GM23248 (cell line): Measurements from ENCODE around the gene REXO4. TPM values are rescaled to one million over a fixed set of nuclear protein-coding genes. Genes with fewer than 3 reads are reported as not detected.
A peak's percentile ranks its signal among the peaks of the same experiment; 100 is the strongest.

Experiments
- DNase-seq: peaks from one replicate; pipeline ENCODE4 v3.0.0-alpha.2; 2015
- H2AFZ ChIP-seq: fragments of 200-600 bp; sonication (generic); 2 replicates; pipeline ENCODE4 v1.6.1; 2016; ENCODE audit warnings: antibody characterized with exemption
- H3F3A ChIP-seq: fragments of 200-600 bp; sonication (generic); 2 replicates; pipeline ENCODE4 v1.6.1; 2016; ENCODE audit warnings: mild to moderate bottlenecking, antibody characterized with exemption, mixed run types; ENCODE audit not compliant: insufficient read depth
- H3K27ac ChIP-seq: fragments of 200-600 bp; sonication (generic); 2 replicates; pipeline ENCODE4 v1.5.1; 2016; ENCODE audit warnings: mild to moderate bottlenecking
- H3K27me3 ChIP-seq: fragments of 200-600 bp; sonication (generic); replicated peaks from 2 replicates; pipeline ENCODE4 v1.6.1; 2016; ENCODE audit warnings: mild to moderate bottlenecking; ENCODE audit not compliant: insufficient read depth
- H3K36me3 ChIP-seq: fragments of 200-600 bp; sonication (generic); 2 replicates; pipeline ENCODE4 v1.6.1; 2016; ENCODE audit warnings: low read depth, mild to moderate bottlenecking
- H3K4me1 ChIP-seq: fragments of 200-600 bp; sonication (generic); 2 replicates; pipeline ENCODE4 v1.6.1; 2016; ENCODE audit warnings: mild to moderate bottlenecking; ENCODE audit not compliant: insufficient read depth
- H3K4me2 ChIP-seq: fragments of 200-600 bp; sonication (generic); one replicate; pipeline ENCODE4 v1.6.1; 2016; ENCODE audit warnings: mild to moderate bottlenecking; ENCODE audit not compliant: unreplicated experiment
- H3K4me3 ChIP-seq: fragments of 200-600 bp; sonication (generic); 2 replicates; pipeline ENCODE4 v1.5.1; 2016; ENCODE audit warnings: mild to moderate bottlenecking
- H3K79me2 ChIP-seq: fragments of 200-600 bp; sonication (generic); 2 replicates; pipeline ENCODE4 v1.6.1; 2016; ENCODE audit warnings: mild to moderate bottlenecking; ENCODE audit not compliant: insufficient read depth
- H3K9ac ChIP-seq: fragments of 200-600 bp; sonication (generic); 2 replicates; pipeline ENCODE4 v1.6.1; 2016; ENCODE audit warnings: mild to moderate bottlenecking
- H3K9me2 ChIP-seq: fragments of 200-600 bp; sonication (generic); 2 replicates; pipeline ENCODE4 v1.6.1; 2016; ENCODE audit warnings: mixed run types, mild to moderate bottlenecking, moderate library complexity; ENCODE audit not compliant: insufficient read depth
- H3K9me3 ChIP-seq: fragments of 200-600 bp; sonication (generic); one replicate; pipeline ENCODE4 v1.6.1; 2017; ENCODE audit warnings: low read depth
- H4K20me1 ChIP-seq: fragments of 200-600 bp; sonication (generic); 2 replicates; pipeline ENCODE4 v1.6.0; 2016; ENCODE audit not compliant: insufficient read depth
- EZH2 ChIP-seq: fragments of 200-600 bp; sonication (generic); IDR thresholded peaks from 2 replicates; pipeline ENCODE4 v1.6.1; 2018; ENCODE audit warnings: antibody characterized with exemption, mild to moderate bottlenecking; ENCODE audit not compliant: insufficient read depth, poor library complexity, severe bottlenecking
- EZH2phosphoT487 ChIP-seq: fragments of 200-600 bp; sonication (generic); IDR thresholded peaks from 2 replicates; pipeline ENCODE4 v1.6.1; 2018; ENCODE audit warnings: antibody characterized with exemption, moderate library complexity, mild to moderate bottlenecking, low read depth; ENCODE audit not compliant: insufficient read depth
- WGBS, 2 experiments: methylation state at CpG; one replicate each; pipeline ENCODE4 v1.1.6; 2015 to 2017; ENCODE audit warnings: low lambda C conversion rate in 2 of 2, low coverage in 1 of 2; ENCODE audit errors: missing lambda C conversion rate in 2 of 2; 5-methylcytosine and 5-hydroxymethylcytosine counted together
- in situ Hi-C: fragments of 300-500 bp; cut with MboI; formaldehyde crosslinking; loops from 2 replicates; pipeline ENCODE4 v1.15.0; 2020
- polyA plus RNA-seq: library from polyadenylated mRNA; unstranded; fragments of >200 nt; fragmentation: Nextera tagmentation; extraction: Ambion mirVana; gene quantifications from 2 replicates; pipeline ENCODE4 v1.2.1, GENCODE V29; 2016
- total RNA-seq: library from RNA; depleted of rRNA; stranded (reverse); fragments of >200 nt; shearing (Covaris generic); gene quantifications from 2 replicates; pipeline ENCODE4 v1.2.3, GENCODE V29; 2014; rRNA removed

The REXO4 gene
- total and polyA plus RNA-seq, 2 experiments from 2014 or later, result 17.5 to 26.9 TPM

DNA sequence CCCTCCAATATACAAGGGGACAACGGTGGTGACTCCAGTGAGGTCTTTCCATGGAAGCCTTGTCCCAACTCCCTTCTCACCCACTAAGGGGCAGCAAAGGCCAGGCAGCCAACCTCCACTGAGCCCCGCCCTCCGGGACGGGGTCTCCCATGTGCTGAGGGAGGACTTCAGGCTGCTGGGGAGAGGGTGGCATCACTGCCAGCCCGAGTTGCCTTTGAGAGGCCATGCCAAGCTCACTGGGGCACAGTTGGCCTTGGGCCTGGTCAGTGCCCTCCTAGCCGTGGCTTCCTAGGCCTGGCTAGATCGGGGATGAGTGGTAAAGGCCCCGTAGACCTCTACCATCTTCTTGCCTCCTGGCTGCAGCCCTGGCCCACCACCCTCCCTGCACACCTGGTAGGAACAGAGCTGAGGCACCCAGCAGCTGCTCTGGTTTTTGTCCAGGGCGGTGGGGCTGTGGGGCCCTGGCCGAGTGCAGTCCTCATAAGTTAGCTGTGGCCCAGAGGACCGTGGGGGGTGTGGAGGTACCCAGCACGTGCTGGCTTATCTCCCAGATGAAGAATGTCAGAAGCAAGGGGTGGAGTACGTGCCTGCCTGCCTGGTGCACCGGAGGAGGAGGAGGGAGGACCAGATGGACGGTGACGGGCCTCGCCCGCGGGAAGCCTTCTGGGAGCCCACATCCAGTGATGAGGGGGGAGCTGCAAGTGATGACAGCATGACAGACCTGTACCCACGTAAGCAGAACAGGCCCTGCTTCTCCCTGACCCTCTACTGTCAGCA, 58.2 kb downstream of the REXO4 start:
- WGBS, 2 experiments, result 45 to 50% methylated on average over 19 to 20 of the region's 20 CpGs
- peaks cover 8% of the 10 kb centered on the region; the same call in 1 of the 2 replicates for H3K4me1 ChIP-seq
- no peak overlapping the region for H3K4me2 ChIP-seq
- peak overlapping the region; percentile 7; the same call in 1 of the 2 replicates for H3K9ac ChIP-seq
- H3K27me3 ChIP-seq, result no peaks in the 10 kb centered on the region
- TF ChIP-seq EZH2 (no peak), EZH2phosphoT487 (no peak)
- no peak overlapping the region for H3K4me3 ChIP-seq
- peak; percentile 46 for DNase-seq
- peaks cover 44% of the 10 kb centered on the region for H3K36me3 ChIP-seq
- no peak overlapping the region; the same call in 1 of the 2 replicates for H3K27ac ChIP-seq
- no peak overlapping the region for H2AFZ ChIP-seq
- no peaks in the 10 kb centered on the region for H4K20me1 ChIP-seq
- in situ Hi-C loops, result no loop called here
- H3K9me3 ChIP-seq, result no peaks in the 10 kb centered on the region
- peaks cover 80% of the 10 kb centered on the region for H3K79me2 ChIP-seq
- peaks cover 56% of the 10 kb centered on the region for H3F3A ChIP-seq
- no peaks in the 10 kb centered on the region for H3K9me2 ChIP-seq

DNA sequence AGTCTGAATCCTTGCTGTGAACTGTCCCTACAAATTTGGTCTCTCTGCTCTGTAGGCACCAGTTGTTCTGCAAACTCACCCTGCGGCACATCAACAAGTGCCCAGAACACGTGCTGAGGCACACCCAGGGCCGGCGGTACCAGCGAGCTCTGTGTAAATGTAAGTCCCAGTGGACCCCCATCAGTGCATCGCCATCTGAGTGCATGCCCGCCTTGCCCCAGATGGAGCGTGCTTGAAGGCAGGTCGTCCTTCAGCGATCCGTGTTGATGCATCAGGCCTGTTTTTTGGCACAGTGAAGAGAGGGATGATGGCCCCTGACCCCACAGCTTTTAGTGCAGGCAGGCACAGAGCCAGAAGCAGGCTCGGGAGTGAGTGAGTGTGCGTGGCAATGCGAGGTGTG, 60.2 kb downstream of the REXO4 start:
- TF ChIP-seq EZH2phosphoT487, result no peak
- TF ChIP-seq EZH2, result no peak
- H3K9ac ChIP-seq, result no peak overlapping the region
- no peaks in the 10 kb centered on the region for H3K9me2 ChIP-seq
- no peak overlapping the region for H3K27ac ChIP-seq
- H3K4me1 ChIP-seq, result peaks cover 8% of the 10 kb centered on the region; the same call in 1 of the 2 replicates
- H4K20me1 ChIP-seq, result no peaks in the 10 kb centered on the region
- 78 to 84% methylated on average over 14 of the region's 14 CpGs for WGBS, 2 experiments
- no peak for DNase-seq
- no peaks in the 10 kb centered on the region for H3K27me3 ChIP-seq
- no peak overlapping the region for H3K4me3 ChIP-seq
- peaks cover 65% of the 10 kb centered on the region for H3K79me2 ChIP-seq
- H2AFZ ChIP-seq, result no peak overlapping the region
- H3K9me3 ChIP-seq, result no peaks in the 10 kb centered on the region
- in situ Hi-C loops, result no loop called here
- peaks cover 62% of the 10 kb centered on the region for H3F3A ChIP-seq
- H3K36me3 ChIP-seq, result peaks cover 26% of the 10 kb centered on the region; the same call in 1 of the 2 replicates
- no peak overlapping the region for H3K4me2 ChIP-seq

DNA sequence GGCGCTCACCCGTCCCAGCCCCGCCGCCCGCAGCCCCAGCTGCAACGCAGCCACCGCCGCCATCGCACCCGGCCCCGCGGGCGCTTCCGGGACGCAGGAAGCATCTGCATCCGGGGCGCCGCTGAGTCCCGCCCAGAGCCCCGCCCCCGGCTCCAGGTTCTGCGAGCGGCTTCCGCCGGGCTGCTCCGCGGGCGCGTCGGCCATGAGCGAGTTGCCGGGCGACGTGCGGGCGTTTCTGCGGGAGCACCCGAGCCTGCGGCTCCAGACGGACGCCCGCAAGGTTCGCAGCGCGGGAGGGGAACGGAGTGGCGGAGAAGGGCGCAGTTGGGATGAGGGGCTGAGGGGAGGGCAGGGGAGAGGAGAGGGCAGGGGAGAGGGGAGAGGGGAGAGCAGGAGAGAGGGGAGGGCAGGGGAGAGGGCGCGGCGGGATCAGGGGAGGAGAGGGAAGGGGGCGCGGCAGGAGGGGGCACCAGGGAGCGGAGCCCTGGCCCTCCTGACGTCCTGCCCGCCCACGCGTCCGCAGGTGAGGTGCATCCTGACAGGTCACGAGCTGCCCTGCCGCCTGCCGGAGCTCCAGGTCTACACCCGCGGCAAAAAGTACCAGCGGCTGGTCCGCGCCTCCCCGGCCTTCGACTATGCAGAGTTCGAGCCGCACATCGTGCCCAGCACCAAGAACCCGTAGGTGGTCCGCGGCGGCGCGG, 61.3 kb downstream of the REXO4 start, which contains the start of the genes SURF1 and SURF2:
SURF1 (minus strand) TSS at position 97 of the 701 bp plus-strand sequence; CDS start at position 63, 34 bp downstream.
SURF2 (plus strand) TSS at position 160 of the 701 bp plus-strand sequence; CDS start at position 203, 43 bp downstream.
- in situ Hi-C loops, result no loop called here
- peak; percentile 96 for DNase-seq

More for the DNA sequence above, 61.3 kb downstream of the REXO4 start, which contains the start of the genes SURF1 and SURF2:
- H3K9ac ChIP-seq, result peak within 1 kb of the TSS; percentile 85
- peaks cover 8% of the 10 kb centered on the region; the same call in 1 of the 2 replicates for H3K4me1 ChIP-seq
- H3K36me3 ChIP-seq, result peaks cover 25% of the 10 kb centered on the region
- H3K4me2 ChIP-seq, result peak within 1 kb of the TSS; percentile 84
- H3K9me2 ChIP-seq, result no peaks in the 10 kb centered on the region
- H3K27me3 ChIP-seq, result no peaks in the 10 kb centered on the region
- H3K9me3 ChIP-seq, result no peaks in the 10 kb centered on the region
- 1% methylated on average over 39 to 73 of the region's 78 CpGs for WGBS, 2 experiments
- TF ChIP-seq EZH2 (no peak), EZH2phosphoT487 (no peak)
- peaks cover 54% of the 10 kb centered on the region for H3K79me2 ChIP-seq
- peaks cover 62% of the 10 kb centered on the region for H3F3A ChIP-seq
- no peaks in the 10 kb centered on the region for H4K20me1 ChIP-seq
- H3K27ac ChIP-seq, result peak within 1 kb of the TSS; percentile 60
- H2AFZ ChIP-seq, result peak within 1 kb of the TSS; percentile 67
- peak within 1 kb of the TSS; percentile 81 for H3K4me3 ChIP-seq

Other genes starting within 250 kb of the REXO4 start
- not detected in 2 replicates for gene OBP2B, start 208.8 kb downstream of the REXO4 start, total RNA-seq
- not detected in 2 replicates for gene OBP2B, start 208.8 kb downstream of the REXO4 start, polyA plus RNA-seq
- not detected in 2 replicates for gene ABO, start 142.8 kb downstream of the REXO4 start, total RNA-seq
- not detected in 2 replicates for gene ABO, start 142.8 kb downstream of the REXO4 start, polyA plus RNA-seq
- 10.8 and 18.2 TPM in 2 replicates for gene SURF6, start 81.8 kb downstream of the REXO4 start, total RNA-seq
- gene SURF6, start 81.8 kb downstream of the REXO4 start, polyA plus RNA-seq, result 13.4 and 14.8 TPM in 2 replicates
- 24.4 and 28.6 TPM in 2 replicates for gene MED22, start 69.9 kb downstream of the REXO4 start, total RNA-seq
- gene MED22, start 69.9 kb downstream of the REXO4 start, polyA plus RNA-seq, result 14.1 and 14.5 TPM in 2 replicates
- gene RPL7A, start 69.8 kb downstream of the REXO4 start, total RNA-seq, result 1,262 and 1,382 TPM in 2 replicates
- gene RPL7A, start 69.8 kb downstream of the REXO4 start, polyA plus RNA-seq, result 437 and 458 TPM in 2 replicates
- gene SURF1, start 61.5 kb downstream of the REXO4 start, total RNA-seq, result 27.7 and 29.1 TPM in 2 replicates
- gene SURF1, start 61.5 kb downstream of the REXO4 start, polyA plus RNA-seq, result 57.4 and 62.9 TPM in 2 replicates
- gene SURF2, start 61.5 kb downstream of the REXO4 start, total RNA-seq, result 6.3 and 14.8 TPM in 2 replicates
- 23.4 and 24.4 TPM in 2 replicates for gene SURF2, start 61.5 kb downstream of the REXO4 start, polyA plus RNA-seq
- gene SURF4, start 42.0 kb downstream of the REXO4 start, total RNA-seq, result 638 and 670 TPM in 2 replicates
- gene SURF4, start 42.0 kb downstream of the REXO4 start, polyA plus RNA-seq, result 406 and 420 TPM in 2 replicates
- 0.32 and 3.4 TPM in 2 replicates for gene STKLD1, start 41.6 kb downstream of the REXO4 start, total RNA-seq
- 0.38 and 1.5 TPM in 2 replicates for gene STKLD1, start 41.6 kb downstream of the REXO4 start, polyA plus RNA-seq
- gene ADAMTS13, start 4.4 kb upstream of the REXO4 start, total RNA-seq, result 2.1 and 2.2 TPM in 2 replicates
- gene ADAMTS13, start 4.4 kb upstream of the REXO4 start, polyA plus RNA-seq, result 0.86 and 1.4 TPM in 2 replicates
- gene CACFD1, start 42.0 kb upstream of the REXO4 start, total RNA-seq, result 7.0 and 8.5 TPM in 2 replicates
- 4.7 and 5.1 TPM in 2 replicates for gene CACFD1, start 42.0 kb upstream of the REXO4 start, polyA plus RNA-seq
- gene SLC2A6, start 61.1 kb upstream of the REXO4 start, total RNA-seq, result 10.1 and 12.0 TPM in 2 replicates
- 6.8 and 8.6 TPM in 2 replicates for gene SLC2A6, start 61.1 kb upstream of the REXO4 start, polyA plus RNA-seq
- gene MYMK, start 106.9 kb upstream of the REXO4 start, total RNA-seq, result not detected in 2 replicates
- not detected in 2 replicates for gene MYMK, start 106.9 kb upstream of the REXO4 start, polyA plus RNA-seq
- 0.11 TPM in 1 of 2 replicates, not detected in the other for gene ADAMTSL2, start 116.7 kb upstream of the REXO4 start, total RNA-seq
- not detected in 2 replicates for gene ADAMTSL2, start 116.7 kb upstream of the REXO4 start, polyA plus RNA-seq
- not detected in 2 replicates for gene FAM163B, start 191.4 kb upstream of the REXO4 start, total RNA-seq
- gene FAM163B, start 191.4 kb upstream of the REXO4 start, polyA plus RNA-seq, result not detected in 2 replicates
- not detected in 2 replicates for gene DBH, start 218.4 kb upstream of the REXO4 start, total RNA-seq
- not detected in 2 replicates for gene DBH, start 218.4 kb upstream of the REXO4 start, polyA plus RNA-seq